ENCODE data around the gene NME4. TPM values are rescaled to one million over a fixed set of nuclear protein-coding genes. Genes with fewer than 3 reads are reported as not detected.

Gene NME4
- total RNA-seq, 1 experiment from 2014 or later = 261 TPM

GRCh38 chr16:430904-431303, 33.9 kb downstream of the NME4 start:
- no peaks in the 10 kb centered on the region for H3K27me3 ChIP-seq (replicated peaks; ENCODE audit: insufficient read depth, low read depth, low read length, poor library complexity)
- DNase-seq (ENCODE audit: low spot score) = no peak
- H3K4me3 ChIP-seq (ENCODE audit: low read depth, low read length, poor library complexity, severe bottlenecking) = no peak overlapping the region
- H3K4me1 ChIP-seq (ENCODE audit: insufficient read depth, low read length, poor library complexity, severe bottlenecking) = no peaks in the 10 kb centered on the region
- intact Hi-C loops (cut with micrococcal nuclease; ENCODE audit: unreplicated experiment) = no loop called here
- TF ChIP-seq EZH2 (IDR thresholded peaks at IDR 0.05; ENCODE audit: borderline replicate concordance, low read depth, low read length, poor library complexity, severe bottlenecking) (no peak), CTCF (conservative IDR thresholded peaks at IDR 0.05; ENCODE audit: low read depth, low read length) (no peak)
- ChIA-PET POLR2A (ENCODE audit: low non-redundant PET) (no interaction called here), CTCF (no interaction called here)
- H3K9me3 ChIP-seq (ENCODE audit: low read depth, low read length, poor library complexity, severe bottlenecking) = no peaks in the 10 kb centered on the region
- no peaks in the 10 kb centered on the region for H3K36me3 ChIP-seq (ENCODE audit: insufficient read depth, low read length, poor library complexity, severe bottlenecking)
- no TSS peak for BruUV-seq (replicated peaks)
- no peak overlapping the region for H3K27ac ChIP-seq (ENCODE audit: low read depth, low read length, poor library complexity, severe bottlenecking)

- CTCF ChIA-PET = no interaction called here
- TF ChIP-seq EZH2 (IDR thresholded peaks at IDR 0.05; ENCODE audit: borderline replicate concordance, low read depth, low read length, poor library complexity, severe bottlenecking) = no peak
- no peak for TF ChIP-seq CTCF (conservative IDR thresholded peaks at IDR 0.05; ENCODE audit: low read depth, low read length)
These were observed 43.6 kb downstream of the NME4 start for GRCh38 chr16:440627-441026.

GRCh38 chr16:441447-441846, 44.4 kb downstream of the NME4 start:
- H3K9me3 ChIP-seq (ENCODE audit: low read depth, low read length, poor library complexity, severe bottlenecking) = no peaks in the 10 kb centered on the region
- no peaks in the 10 kb centered on the region for H3K27me3 ChIP-seq (replicated peaks; ENCODE audit: insufficient read depth, low read depth, low read length, poor library complexity)
- POLR2A ChIA-PET (ENCODE audit: low non-redundant PET) = no interaction called here
- TF ChIP-seq EZH2 (IDR thresholded peaks at IDR 0.05; ENCODE audit: borderline replicate concordance, low read depth, low read length, poor library complexity, severe bottlenecking) (no peak), CTCF (conservative IDR thresholded peaks at IDR 0.05; ENCODE audit: low read depth, low read length) (no peak)
- H3K36me3 ChIP-seq (ENCODE audit: insufficient read depth, low read length, poor library complexity, severe bottlenecking) = no peaks in the 10 kb centered on the region
- intact Hi-C loops (cut with micrococcal nuclease; ENCODE audit: unreplicated experiment) = no loop called here
- CTCF ChIA-PET = no interaction called here
- DNase-seq (ENCODE audit: low spot score) = no peak
- no peak overlapping the region for H3K27ac ChIP-seq (ENCODE audit: low read depth, low read length, poor library complexity, severe bottlenecking)
- BruUV-seq (replicated peaks) = no TSS peak
- H3K4me1 ChIP-seq (ENCODE audit: insufficient read depth, low read length, poor library complexity, severe bottlenecking) = no peaks in the 10 kb centered on the region
- H3K4me3 ChIP-seq (ENCODE audit: low read depth, low read length, poor library complexity, severe bottlenecking) = no peak overlapping the region

More at GRCh38 chr16:440627-441026, 43.6 kb downstream of the NME4 start:
- Histone ChIP-seq H3K4me3 (ENCODE audit: low read depth, low read length, poor library complexity, severe bottlenecking) (no peak overlapping the region), H3K4me1 (ENCODE audit: insufficient read depth, low read length, poor library complexity, severe bottlenecking) (no peaks in the 10 kb centered on the region), H3K27ac (ENCODE audit: low read depth, low read length, poor library complexity, severe bottlenecking) (no peak overlapping the region), H3K9me3 (ENCODE audit: low read depth, low read length, poor library complexity, severe bottlenecking) (no peaks in the 10 kb centered on the region), H3K27me3 (replicated peaks; ENCODE audit: insufficient read depth, low read depth, low read length, poor library complexity) (no peaks in the 10 kb centered on the region), H3K36me3 (ENCODE audit: insufficient read depth, low read length, poor library complexity, severe bottlenecking) (no peaks in the 10 kb centered on the region)
- BruUV-seq (replicated peaks) = no TSS peak
- POLR2A ChIA-PET (ENCODE audit: low non-redundant PET) = no interaction called here
- no peak for DNase-seq (ENCODE audit: low spot score)
- intact Hi-C loops (cut with micrococcal nuclease; ENCODE audit: unreplicated experiment) = no loop called here

Measured in A673 (cell line).